BLaER1 treated with 17β-estradiol and CSF1 and Interleukin-3, amounts not matched to agents 10 nM and 100 nM (cell line): ENCODE measurements around the gene CDON.

Experiments used
- H3K27ac ChIP-seq, 11 experiments: shearing (Covaris generic); formaldehyde crosslinking; 2 replicates each; pipeline ENCODE4 v1.8.1; 2022
- H3K27me3 ChIP-seq, 11 experiments: shearing (Covaris generic); formaldehyde crosslinking; 2 replicates each; pipeline ENCODE4 v1.8.1; 2022
- H3K36me3 ChIP-seq, 11 experiments: shearing (Covaris generic); formaldehyde crosslinking; 2 replicates each; pipeline ENCODE4 v1.8.1; 2022
- H3K4me1 ChIP-seq, 10 experiments: shearing (Covaris generic); formaldehyde crosslinking; 2 replicates each; pipeline ENCODE4 v1.8.1; 2022
- H3K4me2 ChIP-seq, 11 experiments: shearing (Covaris generic); formaldehyde crosslinking; 2 replicates each; pipeline ENCODE4 v1.8.1; 2022
- H3K4me3 ChIP-seq, 10 experiments: shearing (Covaris generic); formaldehyde crosslinking; 2 replicates each; pipeline ENCODE4 v1.8.1; 2022
- H3K9ac ChIP-seq, 11 experiments: shearing (Covaris generic); formaldehyde crosslinking; 2 replicates each; pipeline ENCODE4 v1.8.1; 2022
- H3K9me3 ChIP-seq, 11 experiments: shearing (Covaris generic); formaldehyde crosslinking; replicated peaks in 1 of 11; 2 replicates each; pipeline ENCODE4 v1.8.1; 2022
- H4K20me1 ChIP-seq, 11 experiments: shearing (Covaris generic); formaldehyde crosslinking; 2 replicates each; pipeline ENCODE4 v1.8.1; 2022
- Cebpa-rat ChIP-seq, 11 experiments: shearing (Covaris generic); IDR thresholded peaks; 2 replicates each; pipeline ENCODE4 v1.8.1; 2022

The CDON gene

GRCh38 chr11:125977333-125977732, 85.3 kb downstream of the CDON start:
- no peaks in the 10 kb centered on the region for H3K36me3 ChIP-seq
- no peak for TF ChIP-seq Cebpa-rat (IDR thresholded peaks at IDR 0.05)
- H3K27ac ChIP-seq: no peak overlapping the region
- H3K9me3 ChIP-seq: no peaks in the 10 kb centered on the region
- no peak overlapping the region for H3K4me3 ChIP-seq
- no peak overlapping the region for H3K9ac ChIP-seq
- H3K27me3 ChIP-seq: no peaks in the 10 kb centered on the region
- H4K20me1 ChIP-seq: no peaks in the 10 kb centered on the region
- no peak overlapping the region for H3K4me2 ChIP-seq
- H3K4me1 ChIP-seq: peaks cover 0 to 6% (median 0%) of the 10 kb centered on the region in 10 experiments; a peak in 8 of 20 replicates

- Histone ChIP-seq H3K27me3 (no peaks in the 10 kb centered on the region), H3K36me3 (no peaks in the 10 kb centered on the region), H3K27ac (no peak overlapping the region), H4K20me1 (no peaks in the 10 kb centered on the region), H3K4me3 (no peak overlapping the region), H3K4me1 (peaks cover 0 to 6% (median 0%) of the 10 kb centered on the region in 10 experiments; a peak in 3 of 20 replicates), H3K9ac (no peak overlapping the region), H3K9me3 (no peaks in the 10 kb centered on the region), H3K4me2 (no peak overlapping the region)
- no peak for TF ChIP-seq Cebpa-rat (IDR thresholded peaks at IDR 0.05)
Observed at GRCh38 chr11:125976156-125976555, 86.5 kb downstream of the CDON start.

- H3K27me3 ChIP-seq: no peaks in the 10 kb centered on the region
- no peaks in the 10 kb centered on the region for H3K36me3 ChIP-seq
- TF ChIP-seq Cebpa-rat (IDR thresholded peaks at IDR 0.05): no peak
- no peak overlapping the region for H3K4me2 ChIP-seq
- H3K9me3 ChIP-seq: no peaks in the 10 kb centered on the region
- H3K27ac ChIP-seq: no peak overlapping the region
- H4K20me1 ChIP-seq: no peaks in the 10 kb centered on the region
- no peak overlapping the region for H3K9ac ChIP-seq
- H3K4me1 ChIP-seq: peaks cover 0 to 4% (median 0%) of the 10 kb centered on the region in 10 experiments; a peak in 3 of 20 replicates
- H3K4me3 ChIP-seq: no peak overlapping the region
Observed at GRCh38 chr11:125975634-125976033, 87.0 kb downstream of the CDON start.

- H3K27ac ChIP-seq: no peak overlapping the region
- H3K9me3 ChIP-seq: no peaks in the 10 kb centered on the region
- no peak for TF ChIP-seq Cebpa-rat (IDR thresholded peaks at IDR 0.05)
- no peak overlapping the region for H3K4me3 ChIP-seq
- no peaks in the 10 kb centered on the region for H4K20me1 ChIP-seq
- H3K9ac ChIP-seq: no peak overlapping the region
- H3K27me3 ChIP-seq: no peaks in the 10 kb centered on the region
- no peak overlapping the region for H3K4me2 ChIP-seq
- no peaks in the 10 kb centered on the region for H3K4me1 ChIP-seq
- H3K36me3 ChIP-seq: no peaks in the 10 kb centered on the region
Observed at GRCh38 chr11:125974284-125974683, 88.4 kb downstream of the CDON start.

- Histone ChIP-seq H3K9me3 (no peaks in the 10 kb centered on the region), H3K4me1 (no peaks in the 10 kb centered on the region), H3K4me2 (no peak overlapping the region), H3K4me3 (no peak overlapping the region), H3K36me3 (no peaks in the 10 kb centered on the region), H3K9ac (no peak overlapping the region), H4K20me1 (no peaks in the 10 kb centered on the region), H3K27ac (no peak overlapping the region), H3K27me3 (no peaks in the 10 kb centered on the region)
- no peak for TF ChIP-seq Cebpa-rat (IDR thresholded peaks at IDR 0.05)
Observed at GRCh38 chr11:125971618-125972017, 91.0 kb downstream of the CDON start.

- H3K27me3 ChIP-seq: no peaks in the 10 kb centered on the region
- no peak overlapping the region for H3K4me3 ChIP-seq
- no peaks in the 10 kb centered on the region for H4K20me1 ChIP-seq
- H3K4me2 ChIP-seq: no peak overlapping the region
- no peak overlapping the region for H3K9ac ChIP-seq
- no peaks in the 10 kb centered on the region for H3K4me1 ChIP-seq
- no peaks in the 10 kb centered on the region for H3K36me3 ChIP-seq
- no peak overlapping the region for H3K27ac ChIP-seq
- TF ChIP-seq Cebpa-rat (IDR thresholded peaks at IDR 0.05): no peak
- H3K9me3 ChIP-seq: peaks cover 0 to 7% (median 5%) of the 10 kb centered on the region in 11 experiments; a peak in 17 of 22 replicates
Observed at GRCh38 chr11:125968354-125968753, 94.3 kb downstream of the CDON start.

GRCh38 chr11:125967515-125967914, 95.2 kb downstream of the CDON start:
- peaks cover 8 to 15% (median 13%) of the 10 kb centered on the region in 11 experiments for H3K9me3 ChIP-seq
- H3K4me1 ChIP-seq: no peaks in the 10 kb centered on the region
- H3K4me3 ChIP-seq: no peak overlapping the region
- no peak overlapping the region for H3K9ac ChIP-seq
- no peak for TF ChIP-seq Cebpa-rat (IDR thresholded peaks at IDR 0.05)
- H3K27ac ChIP-seq: no peak overlapping the region
- no peaks in the 10 kb centered on the region for H4K20me1 ChIP-seq
- H3K4me2 ChIP-seq: no peak overlapping the region
- H3K27me3 ChIP-seq: no peaks in the 10 kb centered on the region
- H3K36me3 ChIP-seq: no peaks in the 10 kb centered on the region; a peak in 2 of 22 replicates

- Histone ChIP-seq H4K20me1 (no peaks in the 10 kb centered on the region), H3K27me3 (no peaks in the 10 kb centered on the region), H3K9ac (no peak overlapping the region), H3K4me1 (no peaks in the 10 kb centered on the region), H3K4me2 (no peak overlapping the region), H3K9me3 (peaks cover 15 to 27% (median 20%) of the 10 kb centered on the region in 11 experiments), H3K4me3 (no peak overlapping the region), H3K27ac (no peak overlapping the region), H3K36me3 (no peaks in the 10 kb centered on the region; a peak in 2 of 22 replicates)
- no peak for TF ChIP-seq Cebpa-rat (IDR thresholded peaks at IDR 0.05)
Observed at GRCh38 chr11:125960771-125961170, 101.9 kb downstream of the CDON start.

- H3K36me3 ChIP-seq: no peaks in the 10 kb centered on the region; a peak in 2 of 22 replicates
- H3K4me2 ChIP-seq: no peak overlapping the region
- no peaks in the 10 kb centered on the region for H3K27me3 ChIP-seq
- no peak overlapping the region for H3K27ac ChIP-seq
- no peak overlapping the region for H3K4me3 ChIP-seq
- TF ChIP-seq Cebpa-rat (IDR thresholded peaks at IDR 0.05): no peak
- no peaks in the 10 kb centered on the region for H4K20me1 ChIP-seq
- no peaks in the 10 kb centered on the region for H3K4me1 ChIP-seq
- no peak overlapping the region for H3K9ac ChIP-seq
- peaks cover 15 to 27% (median 20%) of the 10 kb centered on the region in 11 experiments for H3K9me3 ChIP-seq
Observed at GRCh38 chr11:125959931-125960330, 102.7 kb downstream of the CDON start.

- Histone ChIP-seq H3K9ac (no peak overlapping the region), H3K36me3 (no peaks in the 10 kb centered on the region; a peak in 2 of 22 replicates), H3K4me1 (no peaks in the 10 kb centered on the region), H3K4me3 (no peak overlapping the region), H3K27ac (no peak overlapping the region), H3K9me3 (peaks cover 15 to 27% (median 20%) of the 10 kb centered on the region in 11 experiments), H3K4me2 (no peak overlapping the region), H3K27me3 (no peaks in the 10 kb centered on the region), H4K20me1 (no peaks in the 10 kb centered on the region)
- TF ChIP-seq Cebpa-rat (IDR thresholded peaks at IDR 0.05): no peak
Observed at GRCh38 chr11:125959511-125959910, 103.2 kb downstream of the CDON start.
